GM18499 (cell line): ENCODE data around the gene BLTP2.

Experiments
- ATAC-seq: cut with Tn5 transposase; IDR thresholded peaks from one replicate; pipeline ENCODE4 v1.9.1; 2021; ENCODE audit warnings: moderate number of reproducible peaks; ENCODE audit not compliant: insufficient read depth, unreplicated experiment

Gene BLTP2

DNA sequence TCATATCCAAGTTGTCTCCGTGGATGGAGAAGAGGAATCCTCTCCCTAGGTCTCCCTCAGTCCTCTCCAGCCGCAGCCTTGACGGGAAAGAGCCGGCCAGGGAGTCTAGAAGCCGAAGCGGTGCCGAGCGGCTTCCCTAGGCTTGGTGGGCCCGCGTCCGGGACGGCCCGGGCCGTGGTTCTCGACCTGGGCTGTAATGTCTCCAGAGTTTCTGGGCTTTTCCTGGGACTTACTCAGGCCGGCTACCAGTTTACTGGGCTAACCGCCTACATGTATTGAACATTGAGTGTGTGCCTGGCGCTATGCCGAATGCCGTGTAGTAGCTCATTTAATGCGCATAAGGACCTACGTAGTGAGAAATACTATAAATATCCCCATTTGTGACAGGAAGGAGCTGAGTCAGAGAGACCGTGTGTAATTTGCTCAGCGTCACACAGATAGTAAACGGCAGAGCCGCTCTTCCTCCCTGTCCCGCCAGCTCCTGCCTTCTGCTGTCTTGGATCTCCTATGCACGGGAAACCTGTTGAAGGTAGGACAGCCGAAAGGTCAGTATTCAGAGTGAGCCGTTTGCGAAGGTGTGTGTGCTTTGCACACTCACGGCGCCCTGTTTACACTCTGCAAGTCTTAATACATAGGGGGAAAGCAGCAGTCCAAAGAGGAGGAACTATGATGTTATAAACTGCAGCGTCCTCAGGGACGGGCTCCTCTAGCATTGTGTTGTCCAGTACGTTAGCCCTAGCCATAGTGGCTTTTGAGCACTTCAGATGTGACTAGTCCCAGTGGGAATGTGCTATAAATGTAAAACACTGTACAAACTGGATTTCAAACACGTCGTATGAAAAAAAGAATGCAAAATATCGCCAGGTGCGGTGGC is 45.4 kb downstream of the BLTP2 start:
- no peak for ATAC-seq

DNA sequence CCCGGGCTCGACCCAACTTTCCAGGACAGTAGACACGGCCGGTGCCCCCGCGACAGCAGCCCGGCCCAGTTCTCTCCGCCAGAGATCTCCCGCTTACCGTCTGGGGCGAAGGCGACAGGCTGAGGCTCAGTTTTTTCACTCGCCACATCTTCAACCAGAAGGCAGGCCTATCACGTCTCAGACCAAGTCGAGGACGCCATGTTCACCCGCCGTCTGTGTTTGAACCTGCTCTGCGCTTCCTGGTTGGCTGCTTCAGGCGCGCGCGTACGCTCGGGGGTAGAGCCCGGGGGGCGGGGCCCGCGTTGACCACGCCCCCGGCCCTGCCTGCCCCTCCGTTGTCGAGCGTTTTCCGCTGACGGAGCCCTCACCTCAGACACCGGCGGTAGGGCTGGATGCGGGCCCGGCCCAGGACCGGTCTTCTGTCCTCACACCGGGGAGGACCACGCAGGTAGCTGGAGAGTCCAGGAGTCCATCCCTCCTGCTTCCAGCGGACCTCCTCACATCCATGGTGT is 46.1 kb downstream of the BLTP2 start, which contains the start of gene SPAG5:
TSS of gene SPAG5 (minus strand) at position 227 of the 512 bp plus-strand sequence. CDS start at position 148, 79 bp downstream.
- ATAC-seq = no peak

DNA sequence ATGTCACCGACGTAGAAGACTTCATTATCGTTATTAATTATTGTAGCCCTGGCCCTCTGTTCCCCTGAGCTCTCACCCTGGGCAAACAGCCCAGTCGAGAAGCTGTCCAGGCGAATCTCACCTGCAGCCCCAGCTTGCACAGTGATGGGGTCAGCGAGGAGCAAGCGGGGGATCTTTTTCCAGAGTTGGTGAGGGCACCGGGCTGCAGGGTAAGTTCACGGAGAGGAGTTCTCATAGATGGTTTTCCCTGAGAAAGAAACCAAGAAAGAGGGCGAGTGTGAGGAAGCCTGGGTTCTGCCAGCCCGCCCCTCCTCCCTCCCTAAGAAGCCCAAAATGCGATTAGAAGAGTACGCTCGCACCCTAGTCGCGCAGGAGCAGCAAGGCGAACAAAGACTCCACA is 46.6 kb downstream of the BLTP2 start:
- no peak for ATAC-seq

DNA sequence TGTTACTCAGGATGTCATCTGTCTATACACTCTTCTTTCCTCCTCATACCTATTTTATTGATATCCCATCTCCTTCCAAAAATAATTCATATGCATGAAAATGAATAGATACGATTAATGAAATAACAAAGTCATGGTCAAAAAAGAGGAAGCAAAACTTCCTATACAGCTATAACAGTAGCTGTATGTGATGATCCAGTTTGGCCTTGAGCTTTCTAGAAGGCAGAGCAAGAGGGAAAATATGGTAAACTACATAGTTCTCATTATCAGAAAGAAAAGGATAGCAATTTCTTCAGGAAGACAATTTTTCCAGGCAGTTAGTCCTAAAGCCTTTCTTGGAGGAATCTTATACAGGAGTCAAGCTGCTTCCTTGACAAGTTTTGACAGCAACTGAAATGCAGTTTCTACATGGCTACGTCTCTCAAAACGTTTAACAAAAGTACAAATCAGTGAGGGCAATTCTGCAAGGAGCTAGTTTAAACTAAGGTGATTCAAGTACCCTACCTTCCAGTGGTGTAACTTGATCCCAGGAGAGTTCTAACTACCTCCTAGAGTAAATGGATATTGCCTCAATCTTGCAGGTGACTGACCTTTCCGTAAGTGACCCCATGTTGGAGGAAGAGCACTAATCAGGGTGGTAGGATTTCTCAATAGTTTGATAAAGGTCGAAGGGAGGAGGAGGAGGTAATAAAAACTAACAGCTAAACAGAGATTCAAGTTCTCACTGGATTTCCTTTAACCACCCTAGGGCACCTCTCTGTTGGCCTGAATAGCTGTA is 47.2 kb downstream of the BLTP2 start:
- no peak for ATAC-seq
